ENCODE data around the gene KCNAB2. TPM values are rescaled to one million over a fixed set of nuclear protein-coding genes. Genes with fewer than 3 reads are reported as not detected.

KCNAB2 gene
- total and polyA plus RNA-seq, 2 experiments from 2014 or later: 3.1 to 3.5 TPM

DNA sequence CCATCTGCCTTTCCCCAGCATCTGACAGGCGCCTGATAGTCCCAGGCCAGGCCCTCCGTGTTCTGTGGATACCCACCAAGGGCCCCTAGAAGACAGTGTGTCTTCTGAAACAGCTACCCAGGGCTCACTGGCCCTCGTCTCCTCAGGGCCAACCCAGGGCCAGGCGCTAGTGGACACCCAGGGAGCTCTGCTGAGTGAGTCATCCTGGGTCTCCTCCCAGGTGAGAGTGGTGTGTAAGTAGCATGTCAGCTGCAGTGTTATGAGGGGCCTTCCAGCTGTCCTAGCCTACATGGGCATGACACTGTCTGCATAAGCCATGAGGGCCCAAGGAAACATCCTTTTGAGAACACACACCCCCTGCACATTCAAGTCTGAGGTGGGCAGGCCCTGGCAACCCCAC, 97.7 kb downstream of the KCNAB2 start:
- Histone ChIP-seq H3K9me3 (ENCODE audit: low read depth) (no peaks in the 10 kb centered on the region), H3K9me2 (replicated peaks; ENCODE audit: insufficient read depth) (no peaks in the 10 kb centered on the region), H3K4me1 (ENCODE audit: insufficient read depth) (no peaks in the 10 kb centered on the region), H3K4me3 (no peak overlapping the region), H3K4me2 (no peak overlapping the region), H3K27ac (no peak overlapping the region), H3K36me3 (replicated peaks; ENCODE audit: insufficient read depth, low read depth) (no peaks in the 10 kb centered on the region), H3K79me2 (no peaks in the 10 kb centered on the region), H3K27me3 (peaks cover 6% of the 10 kb centered on the region), H4K20me1 (ENCODE audit: insufficient read depth, poor library complexity, severe bottlenecking) (no peaks in the 10 kb centered on the region), H2AFZ (no peak overlapping the region)
- no peak for DNase-seq (ENCODE audit: low spot score)
- 83% methylated on average over 4 of the region's 4 CpGs for WGBS (ENCODE audit: low lambda C conversion rate, missing lambda C conversion rate)
- TF ChIP-seq, protein P1, sequence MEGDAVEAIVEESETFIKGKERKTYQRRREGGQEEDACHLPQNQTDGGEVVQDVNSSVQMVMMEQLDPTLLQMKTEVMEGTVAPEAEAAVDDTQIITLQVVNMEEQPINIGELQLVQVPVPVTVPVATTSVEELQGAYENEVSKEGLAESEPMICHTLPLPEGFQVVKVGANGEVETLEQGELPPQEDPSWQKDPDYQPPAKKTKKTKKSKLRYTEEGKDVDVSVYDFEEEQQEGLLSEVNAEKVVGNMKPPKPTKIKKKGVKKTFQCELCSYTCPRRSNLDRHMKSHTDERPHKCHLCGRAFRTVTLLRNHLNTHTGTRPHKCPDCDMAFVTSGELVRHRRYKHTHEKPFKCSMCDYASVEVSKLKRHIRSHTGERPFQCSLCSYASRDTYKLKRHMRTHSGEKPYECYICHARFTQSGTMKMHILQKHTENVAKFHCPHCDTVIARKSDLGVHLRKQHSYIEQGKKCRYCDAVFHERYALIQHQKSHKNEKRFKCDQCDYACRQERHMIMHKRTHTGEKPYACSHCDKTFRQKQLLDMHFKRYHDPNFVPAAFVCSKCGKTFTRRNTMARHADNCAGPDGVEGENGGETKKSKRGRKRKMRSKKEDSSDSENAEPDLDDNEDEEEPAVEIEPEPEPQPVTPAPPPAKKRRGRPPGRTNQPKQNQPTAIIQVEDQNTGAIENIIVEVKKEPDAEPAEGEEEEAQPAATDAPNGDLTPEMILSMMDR (IDR thresholded peaks at IDR 0.05; ENCODE audit: poor library complexity): no peak
- TF ChIP-seq EZH2phosphoT487 (IDR thresholded peaks at IDR 0.05; ENCODE audit: low read depth, severe bottlenecking, unreplicated experiment) (no peak), EZH2 (IDR thresholded peaks at IDR 0.05; ENCODE audit: borderline replicate concordance) (no peak)

DNA sequence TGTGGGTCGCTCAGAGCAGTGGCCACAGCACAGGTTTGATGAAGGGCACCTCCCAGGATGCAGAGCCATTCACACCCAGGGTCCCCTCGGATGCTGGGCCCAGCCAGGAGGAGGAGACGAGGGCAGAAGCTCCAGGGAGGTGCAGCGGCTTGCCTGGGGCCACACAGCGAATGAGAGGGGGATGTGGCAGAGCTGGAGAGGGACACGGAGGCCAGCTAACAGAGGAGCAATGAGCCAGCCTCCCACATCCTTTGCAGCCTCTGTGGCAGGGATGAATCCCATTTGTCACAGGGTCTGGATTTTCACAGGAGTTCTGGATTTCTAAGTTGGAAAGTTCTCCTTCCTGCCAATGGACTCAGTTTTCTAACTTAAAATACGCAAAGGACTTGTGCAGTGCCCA, 98.5 kb downstream of the KCNAB2 start:
- H3K9me3 ChIP-seq (ENCODE audit: low read depth): no peaks in the 10 kb centered on the region
- H3K79me2 ChIP-seq: no peaks in the 10 kb centered on the region
- no peak for DNase-seq (ENCODE audit: low spot score)
- WGBS (ENCODE audit: low lambda C conversion rate, missing lambda C conversion rate): 89% methylated on average over 7 of the region's 7 CpGs
- no peak overlapping the region for H2AFZ ChIP-seq
- peaks cover 3% of the 10 kb centered on the region for H3K4me1 ChIP-seq (ENCODE audit: insufficient read depth)
- H3K9me2 ChIP-seq (replicated peaks; ENCODE audit: insufficient read depth): no peaks in the 10 kb centered on the region
- peaks cover 11% of the 10 kb centered on the region for H3K27me3 ChIP-seq
- H3K4me2 ChIP-seq: no peak overlapping the region
- no peaks in the 10 kb centered on the region for H4K20me1 ChIP-seq (ENCODE audit: insufficient read depth, poor library complexity, severe bottlenecking)
- H3K36me3 ChIP-seq (replicated peaks; ENCODE audit: insufficient read depth, low read depth): no peaks in the 10 kb centered on the region
- H3K27ac ChIP-seq: no peak overlapping the region
- TF ChIP-seq, protein P1 (IDR thresholded peaks at IDR 0.05; ENCODE audit: poor library complexity): no peak
- TF ChIP-seq EZH2phosphoT487 (IDR thresholded peaks at IDR 0.05; ENCODE audit: low read depth, severe bottlenecking, unreplicated experiment): no peak
- TF ChIP-seq EZH2 (IDR thresholded peaks at IDR 0.05; ENCODE audit: borderline replicate concordance): no peak
- H3K4me3 ChIP-seq: no peak overlapping the region

DNA sequence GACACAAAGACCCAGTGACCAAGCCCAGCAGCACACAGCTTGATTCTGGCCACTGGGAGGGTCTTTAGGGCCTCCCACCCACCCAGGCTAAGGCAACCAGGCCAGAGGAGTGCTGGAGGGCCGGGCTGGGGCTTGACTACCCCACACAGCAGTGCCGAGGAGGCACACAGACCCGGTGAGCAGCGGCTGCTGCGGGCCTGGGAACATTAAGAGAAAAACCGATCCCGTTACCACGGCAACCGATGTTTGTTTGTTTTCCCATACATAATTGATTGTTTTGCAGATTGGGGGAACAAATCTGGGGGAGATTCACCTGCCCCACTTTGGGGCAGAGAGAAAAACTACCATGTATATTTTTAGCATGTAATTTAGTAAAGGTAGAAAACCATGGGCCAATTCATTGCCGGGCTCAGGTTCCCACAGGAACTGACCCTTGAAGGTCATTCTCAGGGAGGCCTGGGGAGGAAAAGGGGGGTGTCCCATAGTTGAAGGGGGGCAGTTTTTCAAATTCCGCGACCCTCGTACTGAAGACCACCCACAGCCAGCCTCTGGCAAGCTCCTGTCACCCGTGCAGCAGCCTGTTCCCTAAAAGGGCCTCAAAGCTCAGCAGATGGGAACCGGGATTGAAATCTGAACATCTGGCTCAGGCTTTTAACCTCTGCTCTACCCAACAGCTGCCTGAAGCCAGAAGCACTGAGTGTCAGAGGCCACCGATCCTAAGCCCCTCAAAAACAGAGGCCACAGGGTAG, 99.1 kb downstream of the KCNAB2 start:
- Histone ChIP-seq H3K4me1 (ENCODE audit: insufficient read depth) (peaks cover 3% of the 10 kb centered on the region), H3K9me3 (ENCODE audit: low read depth) (no peaks in the 10 kb centered on the region), H2AFZ (no peak overlapping the region), H3K27ac (no peak overlapping the region), H3K36me3 (replicated peaks; ENCODE audit: insufficient read depth, low read depth) (no peaks in the 10 kb centered on the region), H3K27me3 (peaks cover 17% of the 10 kb centered on the region), H4K20me1 (ENCODE audit: insufficient read depth, poor library complexity, severe bottlenecking) (no peaks in the 10 kb centered on the region), H3K9me2 (replicated peaks; ENCODE audit: insufficient read depth) (no peaks in the 10 kb centered on the region), H3K79me2 (no peaks in the 10 kb centered on the region), H3K4me2 (no peak overlapping the region), H3K4me3 (no peak overlapping the region)
- TF ChIP-seq EZH2 (IDR thresholded peaks at IDR 0.05; ENCODE audit: borderline replicate concordance): no peak
- no peak for TF ChIP-seq EZH2phosphoT487 (IDR thresholded peaks at IDR 0.05; ENCODE audit: low read depth, severe bottlenecking, unreplicated experiment)
- TF ChIP-seq, protein P1 (IDR thresholded peaks at IDR 0.05; ENCODE audit: poor library complexity): no peak
- DNase-seq (ENCODE audit: low spot score): no peak
- 57% methylated on average over 15 of the region's 16 CpGs for WGBS (ENCODE audit: low lambda C conversion rate, missing lambda C conversion rate)

All from hepatocyte (in vitro differentiated cells).